ENCODE data around the gene INIP. TPM values are rescaled to one million over a fixed set of nuclear protein-coding genes. Genes with fewer than 3 reads are reported as not detected.
"Not testable (repeated sequence)": the region's sequence is repeated elsewhere in the genome, so short reads cannot be mapped to it uniquely, and the experiment has no call there.

The INIP gene
- total RNA-seq, 2 experiments from 2014 or later = 7.8 to 9.1 TPM

- Mint-ChIP-seq H3K27ac (no peak overlapping the region), H3K9me3 (peaks cover 11% of the 10 kb centered on the region), H3K4me1 (ENCODE audit: low read depth) (peaks cover 2% of the 10 kb centered on the region), H3K36me3 (ENCODE audit: low read depth) (no peaks in the 10 kb centered on the region), H3K27me3 (peaks cover 4% of the 10 kb centered on the region), H3K4me3 (no peak overlapping the region)
- H3K36me3 ChIP-seq (ENCODE audit: insufficient read depth, low read length) = no peaks in the 10 kb centered on the region
- ATAC-seq (ENCODE audit: poor library complexity) (no peak), DNase-seq (no peak)
- ChIA-PET POLR2A (no interaction called here), CTCF (no interaction called here)
- peaks cover 3% of the 10 kb centered on the region for H3K4me1 ChIP-seq (ENCODE audit: insufficient read depth, low read length)
- H3K27ac ChIP-seq (ENCODE audit: low read depth in 1 of 2, low read length in 2 of 2) = no peak overlapping the region
- H3K27me3 ChIP-seq (ENCODE audit: control insufficient read depth in 1 of 2, insufficient read depth in 2 of 2, low read length in 2 of 2) = no peaks in the 10 kb centered on the region
- TF ChIP-seq CTCF (IDR thresholded peaks at IDR 0.05) = no peak
- peaks cover 0 to 17% of the 10 kb centered on the region in 2 experiments for H3K9me3 ChIP-seq (ENCODE audit: control insufficient read depth in 1 of 2, insufficient read depth in 1 of 2, low read length in 2 of 2)
- intact Hi-C loops (cut with DNase I, micrococcal nuclease) = no loop called here
- no peak overlapping the region for H3K4me3 ChIP-seq (ENCODE audit: low read length)
These were observed 40.9 kb downstream of the INIP start for GRCh38 chr9:112677040-112677439.

GRCh38 chr9:112673221-112673620 lies 44.7 kb downstream of the INIP start:
- H3K4me3 Mint-ChIP-seq; H3K27me3 Mint-ChIP-seq; CTCF ChIA-PET; H3K36me3 ChIP-seq (ENCODE audit: insufficient read depth, low read length); H3K27ac Mint-ChIP-seq; H3K36me3 Mint-ChIP-seq (ENCODE audit: low read depth); POLR2A ChIA-PET; H3K4me1 Mint-ChIP-seq (ENCODE audit: low read depth); H3K27me3 ChIP-seq (ENCODE audit: control insufficient read depth in 1 of 2, insufficient read depth in 2 of 2, low read length in 2 of 2); H3K4me3 ChIP-seq (ENCODE audit: low read length); H3K4me1 ChIP-seq (ENCODE audit: insufficient read depth, low read length); DNase-seq; ATAC-seq (ENCODE audit: poor library complexity); H3K9me3 Mint-ChIP-seq; intact Hi-C loops (cut with DNase I, micrococcal nuclease); H3K27ac ChIP-seq (ENCODE audit: low read depth in 1 of 2, low read length in 2 of 2): not testable (repeated sequence)
- peaks cover 0 to 12% of the 10 kb centered on the region in 2 experiments for H3K9me3 ChIP-seq (ENCODE audit: control insufficient read depth in 1 of 2, insufficient read depth in 1 of 2, low read length in 2 of 2)

- H3K4me1 Mint-ChIP-seq (ENCODE audit: low read depth) = no peaks in the 10 kb centered on the region
- Histone ChIP-seq H3K4me3 (ENCODE audit: low read length) (no peak overlapping the region), H3K27me3 (ENCODE audit: control insufficient read depth in 1 of 2, insufficient read depth in 2 of 2, low read length in 2 of 2) (no peaks in the 10 kb centered on the region), H3K4me1 (ENCODE audit: insufficient read depth, low read length) (no peaks in the 10 kb centered on the region), H3K36me3 (ENCODE audit: insufficient read depth, low read length) (no peaks in the 10 kb centered on the region), H3K9me3 (ENCODE audit: control insufficient read depth in 1 of 2, insufficient read depth in 1 of 2, low read length in 2 of 2) (no peaks in the 10 kb centered on the region), H3K27ac (ENCODE audit: low read depth in 1 of 2, low read length in 2 of 2) (no peak overlapping the region)
- ATAC-seq (ENCODE audit: poor library complexity) = no peak
- no peaks in the 10 kb centered on the region for H3K27me3 Mint-ChIP-seq
- ChIA-PET POLR2A (no interaction called here), CTCF (no interaction called here)
- no peaks in the 10 kb centered on the region for H3K36me3 Mint-ChIP-seq (ENCODE audit: low read depth)
- DNase-seq = no peak
- intact Hi-C loops (cut with DNase I, micrococcal nuclease) = no loop called here
- H3K4me3 Mint-ChIP-seq = no peak overlapping the region
- no peak for TF ChIP-seq CTCF (IDR thresholded peaks at IDR 0.05)
- no peaks in the 10 kb centered on the region for H3K9me3 Mint-ChIP-seq
- no peak overlapping the region for H3K27ac Mint-ChIP-seq
These were observed 46.8 kb downstream of the INIP start for GRCh38 chr9:112670991-112671625.

- H3K36me3 Mint-ChIP-seq (ENCODE audit: low read depth) = no peaks in the 10 kb centered on the region
- H3K36me3 ChIP-seq (ENCODE audit: insufficient read depth, low read length) = no peaks in the 10 kb centered on the region
- H3K27ac ChIP-seq (ENCODE audit: low read depth in 1 of 2, low read length in 2 of 2) = no peak overlapping the region
- no peak for DNase-seq
- H3K4me3 ChIP-seq (ENCODE audit: low read length) = no peak overlapping the region
- ChIA-PET POLR2A (no interaction called here), CTCF (no interaction called here)
- TF ChIP-seq CTCF (IDR thresholded peaks at IDR 0.05) = no peak
- H3K27me3 Mint-ChIP-seq = no peaks in the 10 kb centered on the region
- H3K9me3 Mint-ChIP-seq = no peaks in the 10 kb centered on the region
- H3K27me3 ChIP-seq (ENCODE audit: control insufficient read depth in 1 of 2, insufficient read depth in 2 of 2, low read length in 2 of 2) = no peaks in the 10 kb centered on the region
- H3K4me1 Mint-ChIP-seq (ENCODE audit: low read depth) = no peaks in the 10 kb centered on the region
- no peak for ATAC-seq (ENCODE audit: poor library complexity)
- H3K4me3 Mint-ChIP-seq = no peak overlapping the region
- intact Hi-C loops (cut with DNase I, micrococcal nuclease) = no loop called here
- no peaks in the 10 kb centered on the region for H3K4me1 ChIP-seq (ENCODE audit: insufficient read depth, low read length)
- no peaks in the 10 kb centered on the region for H3K9me3 ChIP-seq (ENCODE audit: control insufficient read depth in 1 of 2, insufficient read depth in 1 of 2, low read length in 2 of 2)
- H3K27ac Mint-ChIP-seq = no peak overlapping the region
These were observed 48.6 kb downstream of the INIP start for GRCh38 chr9:112669326-112669725.

Measured in CD4-positive, alpha-beta T cell (primary cell).